Stimulated activated CD4-positive, alpha-beta T cell treated with anti-CD3 and anti-CD28 coated beads, Interleukin-2, amount 100 ng/mL, for 4 hours (primary cell): ENCODE measurements around the gene TRIM14.
"Not testable (repeated sequence)": the region's sequence is repeated elsewhere in the genome, so short reads cannot be mapped to it uniquely, and the experiment has no call there.

Experiments used
- DNase-seq: peaks from one replicate; pipeline ENCODE4 v3.0.0-alpha.2; 2020; ENCODE audit warnings: low read depth

Gene TRIM14

DNA sequence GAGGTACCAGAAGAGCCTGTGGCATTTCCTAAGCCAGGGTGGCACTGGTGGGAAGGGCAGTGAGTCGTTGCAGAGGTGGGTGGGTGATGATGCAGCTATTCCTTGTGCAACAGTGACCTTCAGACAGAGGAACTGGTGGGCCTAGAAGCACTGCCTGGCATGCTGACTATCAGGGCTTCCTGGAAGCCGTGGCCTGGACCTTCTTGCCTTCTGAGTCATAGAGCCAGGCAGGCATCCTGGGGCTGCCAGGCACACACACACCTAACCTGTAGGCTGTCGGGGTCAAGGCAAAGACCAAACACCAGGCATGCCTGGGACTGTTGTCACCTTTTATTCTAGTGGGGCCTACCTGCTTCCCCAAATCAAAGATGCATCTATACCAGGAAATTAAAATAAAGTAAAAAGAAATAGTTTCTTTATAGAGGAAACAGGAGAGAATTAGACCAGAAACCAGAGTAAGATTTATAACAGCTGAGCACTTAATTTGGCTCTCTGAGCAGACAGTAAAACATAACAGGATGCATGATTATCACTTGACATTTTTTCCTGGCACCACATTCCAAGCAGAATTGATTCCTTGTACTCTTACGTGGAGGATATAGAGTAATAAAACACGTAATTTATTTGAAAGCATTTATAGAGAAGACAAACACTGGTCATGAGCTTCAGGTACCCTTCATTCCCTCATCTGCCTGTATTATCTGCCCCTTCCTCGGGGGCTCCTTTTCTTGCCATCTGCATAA lies 37.4 kb downstream of the TRIM14 start:
- DNase-seq = peak; percentile 52

DNA sequence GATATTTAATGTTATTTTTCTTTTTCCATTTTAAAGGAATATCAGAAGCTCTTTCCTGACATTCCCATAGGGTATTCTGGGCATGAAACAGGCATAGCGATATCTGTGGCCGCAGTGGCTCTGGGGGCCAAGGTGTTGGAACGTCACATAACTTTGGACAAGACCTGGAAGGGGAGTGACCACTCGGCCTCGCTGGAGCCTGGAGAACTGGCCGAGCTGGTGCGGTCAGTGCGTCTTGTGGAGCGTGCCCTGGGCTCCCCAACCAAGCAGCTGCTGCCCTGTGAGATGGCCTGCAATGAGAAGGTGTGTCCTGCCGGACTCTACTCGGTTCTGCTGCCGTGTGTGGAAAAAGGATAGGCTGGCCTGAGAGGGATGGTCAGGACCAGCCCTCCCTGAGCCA lies 38.2 kb downstream of the TRIM14 start:
- DNase-seq = no peak

- no peak for DNase-seq
Measured at GRCh38 chr9:98080326-98080725, 38.7 kb downstream of the TRIM14 start.

DNA sequence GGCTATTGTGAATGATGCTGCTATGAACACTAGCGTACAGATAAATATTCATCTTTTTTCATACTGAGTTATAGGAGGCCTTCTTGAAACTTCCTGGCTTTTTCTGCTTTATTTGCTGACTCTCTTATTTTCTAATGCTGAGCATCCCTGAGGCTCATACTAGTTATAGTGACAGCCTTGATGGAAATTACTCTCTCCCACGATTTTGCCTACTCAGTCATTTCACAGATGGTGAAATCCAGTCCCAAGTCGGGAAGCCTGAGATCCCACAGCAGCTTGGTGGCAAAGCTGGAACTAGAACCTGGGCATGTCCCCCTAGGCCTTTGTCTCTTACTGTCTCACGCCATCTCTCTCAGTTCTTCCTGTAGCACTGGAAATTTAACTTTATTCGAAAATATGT lies 40.1 kb downstream of the TRIM14 start:
- DNase-seq = no peak

GRCh38 chr9:98076514-98076890 lies 42.5 kb downstream of the TRIM14 start:
- not testable (repeated sequence) for DNase-seq

GRCh38 chr9:98075332-98075805 lies 43.7 kb downstream of the TRIM14 start:
- no peak for DNase-seq

DNA sequence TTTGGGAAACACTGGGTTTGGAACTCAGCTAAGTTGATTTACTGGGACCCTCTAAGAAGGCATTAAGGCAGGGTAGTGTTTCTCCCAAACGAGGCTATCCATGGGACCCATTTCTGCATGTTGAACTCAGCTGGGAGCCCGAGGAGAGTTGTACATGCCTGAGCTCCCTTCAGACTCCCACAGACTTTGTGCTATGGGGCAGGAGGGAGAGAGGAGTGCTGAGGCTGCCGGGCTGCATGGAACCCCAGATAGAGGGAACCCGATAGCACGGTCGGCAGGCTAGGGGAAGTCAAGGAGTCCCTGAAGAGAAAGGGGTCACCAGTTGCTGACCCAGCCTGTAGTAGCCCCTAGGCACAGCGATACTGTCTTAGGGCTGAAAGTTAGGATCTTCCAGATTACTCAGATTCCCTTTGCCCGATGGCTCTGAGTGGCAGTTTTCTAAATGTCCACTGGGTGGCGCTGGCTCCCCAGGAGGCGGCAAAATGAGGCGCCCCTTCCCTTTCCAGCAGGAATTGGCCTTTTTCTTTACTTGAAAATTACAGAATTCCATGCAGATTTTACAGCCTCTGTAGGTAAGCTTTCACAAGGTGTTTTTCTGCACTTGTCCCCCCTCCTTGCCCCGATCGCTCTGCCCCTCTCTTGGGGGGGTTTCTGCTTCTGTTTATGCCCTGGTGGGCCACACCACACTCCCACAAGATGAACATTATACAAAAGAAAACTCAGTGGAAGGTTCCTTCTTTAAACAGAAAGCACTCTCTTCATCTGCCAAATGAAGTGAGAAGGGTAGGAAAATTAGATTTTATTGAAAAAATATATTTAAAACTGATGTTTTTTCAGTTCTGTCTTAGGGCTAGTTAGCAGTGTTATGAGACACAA lies 44.7 kb downstream of the TRIM14 start:
- peak; percentile 40 for DNase-seq

GRCh38 chr9:98071737-98072136 lies 47.3 kb downstream of the TRIM14 start:
- no peak for DNase-seq

DNA sequence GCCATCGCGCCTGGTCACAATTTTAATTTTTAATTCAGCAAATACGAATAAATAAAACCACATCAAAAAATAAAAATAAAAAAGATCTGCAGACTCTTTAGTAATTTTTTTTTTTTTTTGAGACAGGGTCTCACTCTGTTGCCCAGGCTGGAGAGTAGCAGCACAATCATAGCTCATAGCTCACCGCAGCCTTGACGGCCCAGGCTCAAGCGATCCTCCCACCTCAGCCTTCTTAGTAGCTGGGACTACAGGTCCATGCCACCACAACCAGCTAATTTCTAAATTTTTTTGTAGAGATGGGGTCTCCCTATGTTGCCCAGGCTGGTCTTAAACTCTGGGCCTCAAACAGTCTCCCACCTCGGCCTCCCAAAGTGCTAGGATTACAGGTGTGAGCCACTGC lies 48.3 kb downstream of the TRIM14 start:
- no peak for DNase-seq

GRCh38 chr9:98069551-98069950 lies 49.5 kb downstream of the TRIM14 start:
- DNase-seq = no peak

- DNase-seq = no peak
Measured at GRCh38 chr9:98067184-98067583, 51.8 kb downstream of the TRIM14 start.

DNA sequence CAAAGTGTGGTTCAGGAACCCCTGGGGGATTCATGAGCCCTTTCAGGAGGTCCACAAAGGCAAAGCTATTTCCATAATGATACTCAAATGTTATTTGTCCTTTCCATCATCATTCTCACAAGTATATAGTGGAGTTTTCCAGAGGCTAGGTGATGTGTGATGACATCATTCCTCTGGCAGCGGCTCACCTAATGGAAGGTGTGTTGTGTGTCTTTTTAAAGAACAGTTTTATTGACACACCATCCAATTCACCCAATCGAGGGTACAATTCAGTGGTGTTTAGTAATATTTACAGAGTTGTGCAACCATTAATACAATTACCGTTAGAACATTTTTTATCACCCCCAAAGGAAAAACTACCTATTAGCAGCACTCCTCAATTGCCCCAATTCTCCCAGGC lies 52.8 kb downstream of the TRIM14 start:
- DNase-seq = no peak

DNA sequence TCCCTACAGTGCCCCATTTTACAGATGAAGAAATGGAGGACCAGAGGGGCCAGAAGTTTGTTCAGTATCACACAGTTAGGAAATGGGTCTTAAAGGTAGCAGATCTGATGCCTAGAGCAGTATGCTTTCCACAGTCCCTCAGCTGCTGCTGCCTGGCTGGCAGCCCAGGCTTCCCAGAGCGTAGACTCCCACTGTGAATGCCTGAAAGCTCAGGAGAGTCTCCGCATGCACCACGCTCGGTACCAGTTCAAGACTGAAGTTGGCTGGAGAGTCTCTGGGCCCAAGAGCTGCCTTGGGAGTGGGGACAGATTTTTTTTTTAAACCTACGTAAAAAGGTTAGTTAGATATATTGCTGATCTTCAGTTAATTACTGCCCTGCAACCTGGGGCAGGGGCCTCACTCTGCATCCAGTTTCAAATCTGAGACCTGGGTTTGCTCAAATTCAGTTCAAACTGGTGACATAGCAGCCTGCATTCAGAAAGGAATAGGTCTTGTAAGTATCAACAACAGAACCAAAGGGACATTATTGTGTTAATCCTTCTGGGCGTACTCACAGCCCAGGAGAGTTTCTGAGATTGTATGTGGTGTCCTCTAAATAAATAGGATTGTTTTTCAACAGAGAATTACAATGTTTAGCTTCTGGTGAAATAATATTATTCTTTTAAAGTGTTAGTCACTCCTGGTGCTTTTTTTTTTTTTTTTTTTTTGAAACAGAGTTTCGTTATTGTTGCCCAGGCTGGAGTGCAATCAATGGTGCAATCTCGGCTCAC lies 54.2 kb downstream of the TRIM14 start:
- DNase-seq = no peak

DNA sequence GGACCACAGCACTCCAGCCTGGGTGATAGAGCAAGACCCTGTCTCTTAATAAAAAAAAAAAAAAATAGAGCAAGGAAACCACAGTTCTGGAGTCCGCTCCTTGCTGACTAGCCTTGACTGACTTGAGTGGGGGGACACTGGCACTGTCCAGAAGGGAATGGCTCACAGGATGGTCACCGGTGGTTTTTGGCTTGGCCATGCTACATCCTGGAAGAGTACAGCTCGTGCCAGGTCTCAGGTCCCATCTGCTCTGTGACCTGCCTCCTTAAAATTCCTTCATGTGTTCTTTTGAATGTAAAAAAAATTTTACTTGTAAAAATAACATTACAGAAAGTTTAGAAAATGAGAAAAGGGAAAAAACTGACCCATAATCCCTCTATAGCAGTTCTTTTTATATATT lies 56.9 kb downstream of the TRIM14 start:
- no peak for DNase-seq

DNA sequence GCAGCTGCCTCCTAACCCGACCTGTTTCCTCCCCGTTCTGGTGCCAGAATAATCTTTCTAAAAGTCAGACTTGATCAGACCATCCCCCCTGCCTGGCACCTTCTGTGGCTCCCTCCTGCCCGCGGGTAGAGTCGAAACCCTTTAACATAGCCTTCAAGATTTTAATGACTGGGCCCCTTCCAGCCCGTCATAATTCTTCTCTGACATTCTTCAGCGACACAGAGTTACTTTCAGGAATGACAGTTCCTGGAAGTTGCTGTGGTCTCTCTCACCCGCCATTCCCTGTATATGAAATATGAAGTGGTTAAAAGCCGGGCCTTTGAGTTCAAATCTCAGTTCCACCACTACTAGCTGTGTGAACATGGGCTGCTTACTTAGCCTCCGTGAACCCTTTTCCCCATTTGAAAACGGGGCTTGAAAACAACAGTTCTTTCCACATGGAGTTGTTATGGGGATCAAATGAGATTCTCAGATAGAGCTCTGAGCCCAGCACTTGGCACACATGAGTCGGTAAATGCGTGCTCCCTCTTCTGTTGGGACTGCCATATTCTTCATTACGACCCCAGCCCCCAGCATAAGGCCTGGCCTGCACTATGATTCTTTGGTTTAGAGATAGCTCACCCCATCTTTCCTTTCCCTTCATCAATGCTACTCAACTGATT lies 61.8 kb downstream of the TRIM14 start:
- no peak for DNase-seq

- DNase-seq = peak; percentile 89
Measured at GRCh38 chr9:98056269-98057137, 62.5 kb downstream of the TRIM14 start, which contains the start of gene NANS. TSS of gene NANS (plus strand) at chr9:98056732. CDS start at chr9:98056809, 77 bp downstream.

GRCh38 chr9:98054376-98054951 lies 64.6 kb downstream of the TRIM14 start:
- no peak for DNase-seq

DNA sequence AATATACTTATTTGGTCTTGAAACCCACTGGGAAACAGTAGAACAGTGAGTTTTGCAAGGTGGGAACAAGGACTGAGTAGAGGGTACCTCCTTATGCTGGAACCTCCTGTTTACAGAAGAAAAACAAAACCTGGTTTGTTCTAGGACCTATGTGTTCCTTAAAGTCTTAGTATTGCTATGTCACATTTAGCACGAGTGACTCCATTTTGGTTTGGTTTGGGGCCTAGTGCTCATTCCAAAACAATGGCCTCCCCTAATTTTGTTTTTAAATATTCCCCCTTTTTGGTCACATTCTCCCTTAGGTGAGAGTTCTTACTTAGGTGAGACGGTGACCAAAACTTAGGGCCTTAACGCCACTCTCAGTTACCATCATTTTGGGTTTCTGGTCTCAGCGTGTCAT lies 68.7 kb downstream of the TRIM14 start:
- no peak for DNase-seq

GRCh38 chr9:98049288-98050072 lies 69.5 kb downstream of the TRIM14 start:
- no peak for DNase-seq

GRCh38 chr9:98047002-98047401 lies 72.0 kb downstream of the TRIM14 start:
- DNase-seq = no peak
